Ishikawa (cell line): Measurements from ENCODE around the gene TOMM70.

Source experiments
- EP300 ChIP-seq: IDR thresholded peaks from 2 replicates; pipeline ENCODE4 v1.6.1; 2012; ENCODE audit warnings: borderline replicate concordance
- FOXM1 ChIP-seq: IDR thresholded peaks from 2 replicates; pipeline ENCODE4 v1.6.1; 2012; ENCODE audit warnings: low read depth, borderline replicate concordance
- RAD21 ChIP-seq: IDR thresholded peaks from 2 replicates; pipeline ENCODE4 v1.6.1; 2012; ENCODE audit warnings: low read depth
- YY1 ChIP-seq: IDR thresholded peaks from 2 replicates; pipeline ENCODE4 v1.6.1; 2012; ENCODE audit warnings: low read depth
- TF ChIP-seq, protein P1 (sequence below): IDR thresholded peaks from 2 replicates; pipeline ENCODE4 v1.6.1; 2012; ENCODE audit warnings: low read depth, mild to moderate bottlenecking

DNA sequence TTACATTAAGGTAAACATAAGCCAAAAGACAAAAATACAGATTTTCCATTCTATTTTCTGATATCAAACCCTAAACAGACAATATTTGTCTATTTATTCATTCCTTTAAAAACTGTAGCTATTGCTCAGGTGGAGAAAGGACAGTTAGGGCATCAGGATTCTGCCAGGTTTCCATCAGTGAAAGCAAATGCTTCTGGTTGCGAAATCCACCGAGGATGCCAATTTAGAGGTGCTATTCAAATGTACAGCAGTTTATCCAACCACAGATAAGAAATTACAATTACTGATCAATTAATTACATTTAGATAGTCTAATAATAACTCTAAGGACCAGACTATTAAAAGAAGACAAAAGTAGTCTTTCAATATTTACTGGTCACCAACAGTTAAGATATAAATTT is 3.9 kb downstream of the TOMM70 start:
- no peak for TF ChIP-seq YY1
- no peak for TF ChIP-seq RAD21
- TF ChIP-seq EP300: no peak
- no peak for TF ChIP-seq FOXM1
- TF ChIP-seq, protein P1, sequence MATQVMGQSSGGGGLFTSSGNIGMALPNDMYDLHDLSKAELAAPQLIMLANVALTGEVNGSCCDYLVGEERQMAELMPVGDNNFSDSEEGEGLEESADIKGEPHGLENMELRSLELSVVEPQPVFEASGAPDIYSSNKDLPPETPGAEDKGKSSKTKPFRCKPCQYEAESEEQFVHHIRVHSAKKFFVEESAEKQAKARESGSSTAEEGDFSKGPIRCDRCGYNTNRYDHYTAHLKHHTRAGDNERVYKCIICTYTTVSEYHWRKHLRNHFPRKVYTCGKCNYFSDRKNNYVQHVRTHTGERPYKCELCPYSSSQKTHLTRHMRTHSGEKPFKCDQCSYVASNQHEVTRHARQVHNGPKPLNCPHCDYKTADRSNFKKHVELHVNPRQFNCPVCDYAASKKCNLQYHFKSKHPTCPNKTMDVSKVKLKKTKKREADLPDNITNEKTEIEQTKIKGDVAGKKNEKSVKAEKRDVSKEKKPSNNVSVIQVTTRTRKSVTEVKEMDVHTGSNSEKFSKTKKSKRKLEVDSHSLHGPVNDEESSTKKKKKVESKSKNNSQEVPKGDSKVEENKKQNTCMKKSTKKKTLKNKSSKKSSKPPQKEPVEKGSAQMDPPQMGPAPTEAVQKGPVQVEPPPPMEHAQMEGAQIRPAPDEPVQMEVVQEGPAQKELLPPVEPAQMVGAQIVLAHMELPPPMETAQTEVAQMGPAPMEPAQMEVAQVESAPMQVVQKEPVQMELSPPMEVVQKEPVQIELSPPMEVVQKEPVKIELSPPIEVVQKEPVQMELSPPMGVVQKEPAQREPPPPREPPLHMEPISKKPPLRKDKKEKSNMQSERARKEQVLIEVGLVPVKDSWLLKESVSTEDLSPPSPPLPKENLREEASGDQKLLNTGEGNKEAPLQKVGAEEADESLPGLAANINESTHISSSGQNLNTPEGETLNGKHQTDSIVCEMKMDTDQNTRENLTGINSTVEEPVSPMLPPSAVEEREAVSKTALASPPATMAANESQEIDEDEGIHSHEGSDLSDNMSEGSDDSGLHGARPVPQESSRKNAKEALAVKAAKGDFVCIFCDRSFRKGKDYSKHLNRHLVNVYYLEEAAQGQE: no peak
